ENCODE measurements around the gene SLC15A3.

Gene SLC15A3

DNA sequence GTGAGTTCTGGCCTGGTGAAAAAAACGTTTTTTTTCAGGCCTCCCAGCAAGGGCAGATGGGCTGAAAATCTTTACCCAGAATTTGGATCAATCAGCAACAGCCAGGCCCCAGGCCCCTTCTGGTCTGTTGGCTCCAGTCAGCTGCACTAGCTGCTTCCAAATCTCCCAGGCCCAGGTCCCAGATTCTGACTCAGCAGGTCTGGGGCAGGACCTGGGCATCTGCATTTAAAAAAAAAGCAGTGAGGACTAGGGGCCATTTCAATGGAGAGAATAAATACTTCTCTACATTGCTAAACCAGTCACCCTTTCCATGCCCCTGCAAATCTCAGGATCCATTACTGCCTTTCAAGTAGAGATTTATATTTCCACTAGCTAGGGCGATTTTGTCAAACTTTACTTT, 4.3 kb downstream of the SLC15A3 start:
- no peak for DNase-seq
- Histone ChIP-seq H3K4me3 (ENCODE audit: low read depth, low read length) (no peak overlapping the region), H3K9me3 (no peaks in the 10 kb centered on the region), H3K4me1 (no peaks in the 10 kb centered on the region), H3K27me3 (no peaks in the 10 kb centered on the region), H3K36me3 (no peaks in the 10 kb centered on the region)
- TF ChIP-seq, protein P1, sequence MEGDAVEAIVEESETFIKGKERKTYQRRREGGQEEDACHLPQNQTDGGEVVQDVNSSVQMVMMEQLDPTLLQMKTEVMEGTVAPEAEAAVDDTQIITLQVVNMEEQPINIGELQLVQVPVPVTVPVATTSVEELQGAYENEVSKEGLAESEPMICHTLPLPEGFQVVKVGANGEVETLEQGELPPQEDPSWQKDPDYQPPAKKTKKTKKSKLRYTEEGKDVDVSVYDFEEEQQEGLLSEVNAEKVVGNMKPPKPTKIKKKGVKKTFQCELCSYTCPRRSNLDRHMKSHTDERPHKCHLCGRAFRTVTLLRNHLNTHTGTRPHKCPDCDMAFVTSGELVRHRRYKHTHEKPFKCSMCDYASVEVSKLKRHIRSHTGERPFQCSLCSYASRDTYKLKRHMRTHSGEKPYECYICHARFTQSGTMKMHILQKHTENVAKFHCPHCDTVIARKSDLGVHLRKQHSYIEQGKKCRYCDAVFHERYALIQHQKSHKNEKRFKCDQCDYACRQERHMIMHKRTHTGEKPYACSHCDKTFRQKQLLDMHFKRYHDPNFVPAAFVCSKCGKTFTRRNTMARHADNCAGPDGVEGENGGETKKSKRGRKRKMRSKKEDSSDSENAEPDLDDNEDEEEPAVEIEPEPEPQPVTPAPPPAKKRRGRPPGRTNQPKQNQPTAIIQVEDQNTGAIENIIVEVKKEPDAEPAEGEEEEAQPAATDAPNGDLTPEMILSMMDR (IDR thresholded peaks at IDR 0.05; ENCODE audit: low read depth, low read length) = no peak

DNA sequence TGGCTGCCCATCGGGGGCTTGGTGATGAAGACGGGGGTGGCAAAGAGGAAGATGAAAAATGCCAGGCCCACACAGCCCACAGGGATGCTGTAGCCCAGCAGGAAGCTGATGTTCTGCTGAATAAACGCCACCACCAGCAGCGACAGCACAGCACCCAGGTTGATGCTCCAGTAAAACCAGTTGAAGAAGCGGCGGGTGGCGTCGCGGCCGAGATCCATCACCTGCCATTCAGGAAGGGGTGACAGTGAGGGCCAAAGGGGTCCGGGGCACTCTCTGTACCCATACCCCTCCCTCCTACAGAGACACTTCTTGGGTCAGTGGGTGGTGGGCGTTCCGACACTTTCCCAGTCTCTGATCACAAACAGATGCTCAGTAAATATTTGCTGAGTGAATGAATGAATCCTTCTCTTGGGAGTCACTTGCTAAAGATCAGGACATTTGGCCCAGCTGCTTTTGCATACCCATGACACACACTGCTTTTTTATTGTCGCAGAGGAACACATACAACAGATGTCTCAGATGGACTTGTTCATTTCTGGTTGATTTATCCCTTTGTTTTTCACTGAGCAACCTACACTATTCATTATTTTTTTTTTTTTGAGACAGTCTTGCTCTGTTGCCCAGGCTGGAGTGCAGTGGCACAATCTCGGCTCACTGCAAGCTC, 5.2 kb downstream of the SLC15A3 start:
- no peaks in the 10 kb centered on the region for H3K36me3 ChIP-seq
- no peaks in the 10 kb centered on the region for H3K27me3 ChIP-seq
- no peak for DNase-seq
- no peak overlapping the region for H3K4me3 ChIP-seq (ENCODE audit: low read depth, low read length)
- TF ChIP-seq, protein P1 (IDR thresholded peaks at IDR 0.05; ENCODE audit: low read depth, low read length) = no peak
- H3K4me1 ChIP-seq = no peaks in the 10 kb centered on the region
- no peaks in the 10 kb centered on the region for H3K9me3 ChIP-seq

- DNase-seq = no peak
- no peak overlapping the region for H3K4me3 ChIP-seq (ENCODE audit: low read depth, low read length)
- no peaks in the 10 kb centered on the region for H3K4me1 ChIP-seq
- H3K36me3 ChIP-seq = no peaks in the 10 kb centered on the region
- H3K27me3 ChIP-seq = no peaks in the 10 kb centered on the region
- TF ChIP-seq, protein P1 (IDR thresholded peaks at IDR 0.05; ENCODE audit: low read depth, low read length) = no peak
- H3K9me3 ChIP-seq = no peaks in the 10 kb centered on the region
These were observed 6.7 kb downstream of the SLC15A3 start for GRCh38 chr11:60945295-60945667.

DNA sequence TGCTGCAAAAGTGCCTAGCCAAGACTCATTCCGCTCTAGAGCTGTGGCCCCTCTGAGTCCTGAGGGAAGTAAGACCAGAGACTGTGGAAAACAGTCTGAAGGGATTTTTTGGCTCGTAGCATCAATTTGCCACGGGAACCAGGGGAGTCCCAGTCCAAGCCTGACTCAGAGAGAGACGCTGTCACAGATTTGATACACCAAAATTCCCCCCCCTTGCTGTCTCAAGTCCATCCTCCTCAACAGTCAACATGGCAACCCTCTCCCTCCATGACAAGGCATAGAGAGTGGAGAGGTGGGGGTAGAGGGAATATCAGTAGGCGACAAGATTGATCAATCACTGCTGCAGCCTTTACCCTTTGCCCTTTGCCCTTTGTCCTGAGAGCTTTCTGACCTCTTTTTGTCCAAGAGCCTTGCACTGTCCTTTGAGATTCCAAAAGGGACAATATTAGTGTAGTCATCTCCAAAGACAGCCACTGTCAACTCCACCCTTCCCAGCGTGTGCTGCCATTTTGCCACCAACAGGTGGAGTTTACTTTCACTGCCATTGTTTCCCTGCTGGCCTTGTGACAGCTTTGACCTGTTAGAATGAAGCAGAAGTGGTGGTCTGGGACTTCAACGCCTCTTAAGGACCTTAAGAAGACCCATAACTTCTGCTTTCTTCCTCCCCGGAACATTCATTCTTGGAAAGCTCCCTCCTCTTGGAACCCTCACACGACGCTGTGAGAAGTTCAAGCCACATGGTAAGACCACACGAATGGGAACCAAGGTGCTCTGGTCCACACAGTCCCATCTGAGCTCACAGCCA, 7.3 kb downstream of the SLC15A3 start:
- Histone ChIP-seq H3K27me3 (no peaks in the 10 kb centered on the region), H3K4me1 (no peaks in the 10 kb centered on the region), H3K4me3 (ENCODE audit: low read depth, low read length) (no peak overlapping the region), H3K9me3 (no peaks in the 10 kb centered on the region), H3K36me3 (no peaks in the 10 kb centered on the region)
- DNase-seq = no peak
- TF ChIP-seq, protein P1 (IDR thresholded peaks at IDR 0.05; ENCODE audit: low read depth, low read length) = peak; percentile 32

GRCh38 chr11:60942970-60943565, 8.9 kb downstream of the SLC15A3 start:
- Histone ChIP-seq H3K27me3 (no peaks in the 10 kb centered on the region), H3K4me1 (no peaks in the 10 kb centered on the region), H3K4me3 (ENCODE audit: low read depth, low read length) (no peak overlapping the region), H3K36me3 (no peaks in the 10 kb centered on the region), H3K9me3 (no peaks in the 10 kb centered on the region)
- no peak for DNase-seq
- TF ChIP-seq, protein P1 (IDR thresholded peaks at IDR 0.05; ENCODE audit: low read depth, low read length) = no peak

DNA sequence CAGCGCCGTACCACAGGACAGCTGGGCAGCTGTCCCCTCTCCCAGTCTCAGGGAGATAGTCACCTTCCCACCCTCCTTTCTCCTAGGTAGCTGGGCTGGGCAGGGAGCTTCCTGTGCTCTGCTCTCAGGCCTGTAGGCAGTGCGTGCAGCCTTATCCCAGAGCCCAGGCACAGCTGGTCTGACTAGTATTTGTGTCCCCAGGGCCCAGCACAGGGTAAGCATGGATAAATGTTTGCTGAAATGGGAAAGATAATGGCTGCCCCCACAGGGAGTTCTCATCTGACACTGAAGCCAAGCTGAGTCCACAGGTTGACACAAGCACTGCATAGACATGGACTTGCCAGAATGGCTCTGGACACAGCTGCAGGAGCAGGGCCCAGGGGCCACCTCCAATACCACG, 9.8 kb downstream of the SLC15A3 start:
- H3K36me3 ChIP-seq = no peaks in the 10 kb centered on the region

More for the DNA sequence above, 9.8 kb downstream of the SLC15A3 start:
- TF ChIP-seq, protein P1 (IDR thresholded peaks at IDR 0.05; ENCODE audit: low read depth, low read length) = no peak
- Histone ChIP-seq H3K27me3 (no peaks in the 10 kb centered on the region), H3K9me3 (no peaks in the 10 kb centered on the region), H3K4me1 (no peaks in the 10 kb centered on the region), H3K4me3 (ENCODE audit: low read depth, low read length) (no peak overlapping the region)
- DNase-seq = no peak

All from BE2C (cell line).